PFSK-1 (cell line): ENCODE data around the gene AMMECR1L.

Experiments used
- FOXP2 ChIP-seq: optimal IDR thresholded peaks from 2 replicates; pipeline ENCODE3; 2011; ENCODE audit warnings: borderline replicate concordance, control low read depth, inconsistent platforms; ENCODE audit not compliant: insufficient read depth; ENCODE audit errors: extremely low read length, extremely low read depth
- POLR2AphosphoS5 ChIP-seq: IDR thresholded peaks from 2 replicates; pipeline ENCODE4 v1.6.1; 2012; ENCODE audit warnings: low read depth, mild to moderate bottlenecking, control low read depth, low read length, moderate library complexity
- SIN3A ChIP-seq: IDR thresholded peaks from 2 replicates; pipeline ENCODE4 v1.6.1; 2012; ENCODE audit warnings: mild to moderate bottlenecking, low read length, moderate library complexity, borderline replicate concordance; ENCODE audit not compliant: insufficient read depth
- TAF1 ChIP-seq: IDR thresholded peaks from 2 replicates; pipeline ENCODE4 v1.6.1; 2012; ENCODE audit warnings: low read length, control low read depth, borderline replicate concordance; ENCODE audit not compliant: insufficient read depth
- TF ChIP-seq, protein P1 (sequence below), 2 experiments: IDR thresholded peaks; 2 replicates each; pipeline versions ENCODE4 v1.6.1 to v1.8.0; 2011 to 2012; ENCODE audit warnings: low read depth in 2 of 2, low read length in 2 of 2, control low read depth in 1 of 2, inconsistent platforms in 1 of 2, mild to moderate bottlenecking in 1 of 2, moderate library complexity in 1 of 2; ENCODE audit not compliant: insufficient read depth in 1 of 2

Gene AMMECR1L

DNA sequence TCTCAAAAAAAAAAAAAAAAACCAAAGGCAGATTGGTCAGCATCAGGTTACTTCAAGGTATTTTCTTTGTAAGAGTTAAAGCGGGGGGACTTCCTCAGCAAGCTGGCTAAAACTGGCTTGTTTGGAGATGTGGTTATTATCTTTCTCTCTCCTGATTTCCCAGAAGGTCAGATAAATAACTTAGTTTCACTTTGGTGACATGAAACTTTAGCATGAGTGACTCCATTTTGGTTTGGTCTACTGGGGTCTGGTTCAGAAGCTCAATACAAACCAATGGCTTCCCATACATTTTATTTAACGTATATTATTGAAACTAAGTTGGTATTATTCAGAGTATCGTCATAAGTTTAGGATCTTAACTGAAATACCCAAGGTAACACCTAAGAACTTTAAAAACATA is 41.6 kb upstream of the AMMECR1L start:
- no peak for TF ChIP-seq TAF1
- no peak for TF ChIP-seq SIN3A

DNA sequence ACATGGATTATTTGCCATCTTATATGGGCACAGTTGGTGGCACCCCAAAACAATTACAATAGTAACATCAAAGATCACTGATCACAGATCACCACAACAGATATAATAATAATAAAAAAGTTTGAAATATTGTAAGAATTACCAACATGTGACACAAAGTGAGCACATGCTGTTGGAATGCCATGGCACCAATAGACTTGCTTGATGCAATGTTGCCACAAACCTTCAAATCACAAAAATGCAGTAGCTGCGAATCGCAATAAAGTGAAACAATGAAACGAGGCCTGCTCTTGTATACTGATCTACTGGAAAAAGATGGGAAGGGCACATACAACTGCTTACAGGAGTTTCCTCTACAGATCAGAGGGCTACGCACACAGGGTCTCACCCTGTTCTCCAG is 32.2 kb upstream of the AMMECR1L start:
- no peak for TF ChIP-seq SIN3A
- no peak for TF ChIP-seq TAF1
- TF ChIP-seq, protein P1, sequence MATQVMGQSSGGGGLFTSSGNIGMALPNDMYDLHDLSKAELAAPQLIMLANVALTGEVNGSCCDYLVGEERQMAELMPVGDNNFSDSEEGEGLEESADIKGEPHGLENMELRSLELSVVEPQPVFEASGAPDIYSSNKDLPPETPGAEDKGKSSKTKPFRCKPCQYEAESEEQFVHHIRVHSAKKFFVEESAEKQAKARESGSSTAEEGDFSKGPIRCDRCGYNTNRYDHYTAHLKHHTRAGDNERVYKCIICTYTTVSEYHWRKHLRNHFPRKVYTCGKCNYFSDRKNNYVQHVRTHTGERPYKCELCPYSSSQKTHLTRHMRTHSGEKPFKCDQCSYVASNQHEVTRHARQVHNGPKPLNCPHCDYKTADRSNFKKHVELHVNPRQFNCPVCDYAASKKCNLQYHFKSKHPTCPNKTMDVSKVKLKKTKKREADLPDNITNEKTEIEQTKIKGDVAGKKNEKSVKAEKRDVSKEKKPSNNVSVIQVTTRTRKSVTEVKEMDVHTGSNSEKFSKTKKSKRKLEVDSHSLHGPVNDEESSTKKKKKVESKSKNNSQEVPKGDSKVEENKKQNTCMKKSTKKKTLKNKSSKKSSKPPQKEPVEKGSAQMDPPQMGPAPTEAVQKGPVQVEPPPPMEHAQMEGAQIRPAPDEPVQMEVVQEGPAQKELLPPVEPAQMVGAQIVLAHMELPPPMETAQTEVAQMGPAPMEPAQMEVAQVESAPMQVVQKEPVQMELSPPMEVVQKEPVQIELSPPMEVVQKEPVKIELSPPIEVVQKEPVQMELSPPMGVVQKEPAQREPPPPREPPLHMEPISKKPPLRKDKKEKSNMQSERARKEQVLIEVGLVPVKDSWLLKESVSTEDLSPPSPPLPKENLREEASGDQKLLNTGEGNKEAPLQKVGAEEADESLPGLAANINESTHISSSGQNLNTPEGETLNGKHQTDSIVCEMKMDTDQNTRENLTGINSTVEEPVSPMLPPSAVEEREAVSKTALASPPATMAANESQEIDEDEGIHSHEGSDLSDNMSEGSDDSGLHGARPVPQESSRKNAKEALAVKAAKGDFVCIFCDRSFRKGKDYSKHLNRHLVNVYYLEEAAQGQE (IDR thresholded peaks at IDR 0.05; ENCODE audit: insufficient read depth in 1 of 2, low read depth in 2 of 2, low read length in 2 of 2) = no peak
- TF ChIP-seq POLR2AphosphoS5 = no peak
- no peak for TF ChIP-seq FOXP2

DNA sequence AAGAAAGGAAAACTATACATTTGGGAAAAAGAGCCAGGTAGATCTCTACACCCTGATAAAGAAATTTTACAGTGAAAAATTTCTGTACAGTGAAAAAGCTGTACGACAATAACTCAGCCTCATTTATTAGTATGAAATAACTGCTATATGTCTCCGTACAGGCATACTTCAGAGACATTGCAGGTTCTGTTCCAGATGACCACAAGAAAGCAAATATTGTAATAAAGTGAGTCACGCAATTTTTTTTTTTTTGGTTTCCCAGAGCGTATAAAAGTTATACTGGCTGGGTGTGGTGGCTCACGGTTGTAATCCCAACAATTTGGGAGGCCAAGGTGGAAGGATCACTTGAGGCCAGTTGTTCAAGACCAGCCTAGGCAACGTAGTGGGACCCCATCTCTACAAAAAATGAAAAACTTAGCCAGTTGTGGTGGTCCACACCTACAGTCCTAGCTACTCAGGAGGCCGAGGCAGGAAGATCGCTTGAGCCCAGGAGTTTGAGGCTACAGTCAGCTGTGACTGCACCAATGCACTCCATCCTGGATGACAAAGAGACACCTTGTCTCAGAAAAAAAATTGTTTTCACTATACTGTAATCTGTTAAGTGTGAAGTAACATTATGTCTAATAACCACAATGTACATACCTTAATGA is 28.2 kb upstream of the AMMECR1L start:
- TF ChIP-seq TAF1 = no peak
- TF ChIP-seq FOXP2 = no peak
- TF ChIP-seq, protein P1 (IDR thresholded peaks at IDR 0.05; ENCODE audit: insufficient read depth in 1 of 2, low read depth in 2 of 2, low read length in 2 of 2) = no peak
- TF ChIP-seq POLR2AphosphoS5 = no peak
- TF ChIP-seq SIN3A = no peak

DNA sequence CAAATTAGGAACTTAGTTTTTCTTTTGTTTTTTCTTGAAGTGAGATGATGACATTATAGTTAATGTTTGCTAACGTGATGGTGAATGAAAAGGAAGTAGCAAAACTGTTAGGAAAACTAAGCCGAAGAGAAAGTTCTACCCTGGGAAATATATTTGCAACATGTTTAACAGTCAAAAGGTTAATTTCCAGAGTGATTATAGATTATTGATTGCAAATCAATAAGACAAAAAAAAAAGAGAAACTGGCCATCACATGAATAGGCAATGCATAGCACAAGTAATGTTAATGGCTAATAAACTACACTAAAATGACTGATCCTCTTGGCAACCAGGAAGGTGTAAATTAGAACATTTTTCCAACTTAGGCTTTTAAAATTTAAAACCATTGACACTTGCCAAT is 26.0 kb upstream of the AMMECR1L start:
- TF ChIP-seq FOXP2 (no peak), POLR2AphosphoS5 (no peak), SIN3A (no peak), TAF1 (no peak)
- TF ChIP-seq, protein P1 (IDR thresholded peaks at IDR 0.05; ENCODE audit: insufficient read depth in 1 of 2, low read depth in 2 of 2, low read length in 2 of 2) = no peak

DNA sequence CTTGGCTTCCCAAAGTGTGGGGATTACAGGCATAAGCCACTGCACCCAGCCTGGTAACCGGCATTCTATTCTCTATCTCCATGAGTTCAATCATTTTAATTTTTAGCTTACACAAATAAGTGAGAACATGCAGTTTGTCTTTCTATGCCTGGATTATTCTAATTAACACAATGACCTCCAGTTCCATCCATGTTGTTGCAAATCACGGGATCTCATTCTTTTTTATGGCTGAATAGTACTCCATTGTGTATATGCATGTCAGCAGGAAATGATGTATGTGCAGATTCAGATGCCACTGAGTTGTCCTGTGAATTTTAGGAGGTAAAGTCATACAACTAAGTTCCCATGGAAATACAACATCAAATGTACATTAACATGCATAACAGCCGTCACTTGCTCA is 24.7 kb upstream of the AMMECR1L start:
- no peak for TF ChIP-seq POLR2AphosphoS5

DNA sequence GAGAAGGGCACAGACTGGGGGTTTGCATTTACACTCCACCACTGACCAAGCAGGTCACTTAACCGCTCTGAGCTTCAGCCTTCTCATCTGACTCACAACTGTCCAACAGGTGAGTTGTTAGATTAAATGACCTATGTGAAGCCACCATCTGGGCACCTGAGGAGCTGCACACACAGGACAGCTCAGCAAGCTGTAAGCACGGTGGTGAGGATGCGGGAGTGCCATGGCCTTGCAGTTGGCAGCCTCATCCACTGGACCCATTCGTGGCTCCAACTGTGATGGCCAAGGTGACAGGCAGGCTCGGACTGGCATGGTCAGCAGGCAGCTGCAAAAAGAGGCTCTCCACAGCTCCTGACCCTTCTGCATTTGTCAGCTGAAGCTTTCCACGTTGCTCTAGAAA is 23.3 kb upstream of the AMMECR1L start:
- TF ChIP-seq, protein P1 (IDR thresholded peaks at IDR 0.05; ENCODE audit: insufficient read depth in 1 of 2, low read depth in 2 of 2, low read length in 2 of 2) = no peak
- no peak for TF ChIP-seq FOXP2
- no peak for TF ChIP-seq SIN3A
- TF ChIP-seq TAF1 = no peak
- TF ChIP-seq POLR2AphosphoS5 = no peak
